ENCODE measurements around the gene MPHOSPH10. TPM values are rescaled to one million over a fixed set of nuclear protein-coding genes. Genes with fewer than 3 reads are reported as not detected.
"Not testable (repeated sequence)": the region's sequence is repeated elsewhere in the genome, so short reads cannot be mapped to it uniquely, and the experiment has no call there.

MPHOSPH10 gene
- total RNA-seq, 1 experiment from 2014 or later = 71.0 TPM

DNA sequence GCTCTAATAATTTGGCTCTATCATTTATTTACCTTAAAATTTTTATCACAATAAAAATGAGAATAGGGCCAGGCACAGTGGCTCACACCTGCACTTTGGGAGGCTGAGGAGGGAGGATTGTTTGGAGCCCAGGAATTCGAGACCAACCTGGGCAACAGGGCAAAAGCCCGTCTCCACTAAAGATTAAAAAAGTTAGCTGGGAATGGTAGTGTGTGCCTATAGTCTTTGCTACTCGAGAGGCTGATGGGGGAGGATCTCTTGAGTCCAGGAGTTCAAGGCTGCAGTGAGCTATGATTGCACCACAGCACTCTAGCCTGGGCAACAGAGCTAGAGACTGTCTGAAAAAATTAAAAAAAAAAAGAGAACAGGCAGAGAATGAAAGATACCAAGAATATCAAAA is 5.7 kb downstream of the MPHOSPH10 start:
- peaks cover 70% of the 10 kb centered on the region for H3K36me3 ChIP-seq
- H3K4me1 ChIP-seq = peaks cover 7% of the 10 kb centered on the region
- H3K27me3 ChIP-seq = no peaks in the 10 kb centered on the region
- no peak overlapping the region for H3K4me3 ChIP-seq
- no peaks in the 10 kb centered on the region for H3K9me3 ChIP-seq (replicated peaks)
- DNase-seq = no peak
- no peak overlapping the region for H3K27ac ChIP-seq

DNA sequence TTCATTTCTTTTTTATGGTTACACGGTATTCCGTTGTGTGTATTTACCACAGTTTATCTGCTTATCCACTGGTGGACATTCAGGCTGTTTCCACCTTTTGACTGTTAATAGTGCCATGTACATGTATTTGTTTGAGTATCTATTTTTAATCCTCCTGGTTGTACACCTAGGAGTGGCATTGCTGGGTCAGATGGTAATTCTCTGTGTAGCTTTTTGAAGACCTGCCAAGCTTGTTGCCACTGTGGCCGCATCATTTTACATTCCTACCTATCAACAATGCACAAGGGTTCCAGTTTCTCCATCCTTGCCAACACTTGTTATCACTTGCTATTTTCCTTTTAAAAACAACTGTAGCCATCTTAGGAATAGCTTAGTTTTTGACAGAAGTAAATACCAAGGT is 13.3 kb downstream of the MPHOSPH10 start:
- H3K36me3 ChIP-seq = peaks cover 86% of the 10 kb centered on the region

DNA sequence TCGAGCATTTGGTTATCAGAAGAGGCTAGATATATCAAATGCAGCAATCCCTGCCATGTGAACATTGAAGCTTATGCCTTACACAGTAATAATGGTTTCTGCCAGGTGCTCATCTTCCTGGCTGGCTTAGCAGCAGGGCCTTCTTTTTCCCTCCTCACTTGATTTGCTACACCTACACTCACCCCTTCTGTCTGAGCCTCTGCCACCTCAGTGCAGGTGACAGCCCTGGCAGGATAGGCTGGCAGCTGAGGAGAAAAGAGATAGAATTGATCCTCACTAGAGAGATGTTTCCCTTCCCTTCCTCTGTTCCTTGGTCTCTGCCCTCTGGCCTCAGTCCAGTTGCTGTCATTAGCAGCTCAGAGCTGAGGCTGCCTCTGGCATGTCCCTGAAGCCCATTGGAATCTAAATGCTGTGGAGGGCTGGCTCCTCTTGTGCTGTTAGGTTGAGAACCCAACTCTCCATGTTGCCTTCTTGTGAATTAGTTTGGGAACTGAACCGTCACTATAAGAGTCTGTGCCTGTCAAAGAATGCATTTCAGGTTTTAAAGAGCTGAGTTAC is 18.2 kb downstream of the MPHOSPH10 start:
- Histone ChIP-seq H3K9me3 (replicated peaks) (no peaks in the 10 kb centered on the region), H3K27ac (no peak overlapping the region), H3K27me3 (no peaks in the 10 kb centered on the region), H3K4me3 (no peak overlapping the region), H3K36me3 (peaks cover 64% of the 10 kb centered on the region), H3K4me1 (no peaks in the 10 kb centered on the region)
- DNase-seq = no peak

More for the DNA sequence above, 13.3 kb downstream of the MPHOSPH10 start:
- Histone ChIP-seq H3K4me3 (no peak overlapping the region), H3K27me3 (no peaks in the 10 kb centered on the region), H3K9me3 (replicated peaks) (no peaks in the 10 kb centered on the region), H3K4me1 (no peaks in the 10 kb centered on the region), H3K27ac (no peak overlapping the region)
- DNase-seq = no peak

DNA sequence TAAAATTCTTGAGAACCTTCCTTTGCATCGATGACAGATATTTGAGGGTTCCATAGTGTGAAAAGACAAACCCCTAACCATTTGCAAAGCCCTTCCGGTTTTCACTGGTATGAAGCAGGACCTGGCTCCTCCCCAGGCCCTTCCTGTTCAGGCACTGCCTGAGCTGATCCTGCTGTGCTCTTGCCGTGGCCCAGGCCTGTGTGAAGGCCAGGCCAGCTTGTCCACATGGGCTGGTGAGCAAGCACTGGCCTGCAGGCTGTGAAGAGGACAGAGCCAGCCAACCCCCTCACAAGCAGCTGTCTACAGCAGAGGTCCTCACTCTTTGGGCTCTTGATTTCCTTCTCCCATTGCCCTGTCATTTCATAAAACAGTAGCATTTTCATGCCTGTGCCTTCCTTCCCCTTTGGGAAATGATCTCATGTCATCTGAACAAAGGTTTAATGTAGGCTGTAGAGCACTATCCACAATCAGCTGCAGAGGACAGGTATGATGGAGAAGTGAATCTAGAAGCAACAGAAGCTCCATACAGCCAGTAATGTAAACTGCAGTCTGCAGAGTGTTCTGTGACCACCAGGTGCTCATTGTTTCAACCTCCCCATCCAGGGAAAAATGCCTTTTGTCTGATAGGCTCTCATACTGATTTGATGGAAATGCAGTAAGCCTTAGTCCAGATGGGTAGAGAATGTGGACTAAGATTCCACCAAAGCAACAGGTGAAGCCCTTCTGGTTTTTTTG is 19.8 kb downstream of the MPHOSPH10 start:
- no peak for DNase-seq
- H3K36me3 ChIP-seq = peaks cover 50% of the 10 kb centered on the region

DNA sequence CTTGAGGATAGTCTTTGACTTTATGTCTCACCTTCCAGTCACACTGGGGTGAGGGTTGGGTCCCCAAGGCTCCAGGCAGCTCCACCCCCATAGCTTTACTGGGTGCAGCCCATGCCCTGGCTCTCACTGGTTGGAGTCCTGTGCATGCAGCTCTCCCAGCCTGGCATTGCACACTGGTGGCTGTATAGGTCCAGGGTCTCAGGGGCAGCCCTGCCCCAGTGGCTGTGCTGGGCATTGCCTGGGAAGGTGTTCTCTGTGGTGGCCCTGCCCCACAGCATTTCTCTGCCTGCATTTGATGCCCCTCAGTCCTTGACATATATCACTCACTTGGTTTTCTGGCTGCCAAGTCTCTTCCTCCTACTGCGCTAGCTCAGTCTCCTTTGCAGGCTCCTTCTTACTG is 21.2 kb downstream of the MPHOSPH10 start:
- Histone ChIP-seq H3K27me3 (no peaks in the 10 kb centered on the region), H3K27ac (no peak overlapping the region), H3K36me3 (peaks cover 41% of the 10 kb centered on the region), H3K9me3 (replicated peaks) (no peaks in the 10 kb centered on the region), H3K4me1 (peaks cover 4% of the 10 kb centered on the region; the same call in 1 of the 2 replicates), H3K4me3 (no peak overlapping the region)
- no peak for DNase-seq

More for the DNA sequence above, 19.8 kb downstream of the MPHOSPH10 start:
- H3K27me3 ChIP-seq = no peaks in the 10 kb centered on the region
- no peak overlapping the region for H3K27ac ChIP-seq
- H3K4me3 ChIP-seq = no peak overlapping the region
- no peaks in the 10 kb centered on the region for H3K4me1 ChIP-seq
- H3K9me3 ChIP-seq (replicated peaks) = no peaks in the 10 kb centered on the region

DNA sequence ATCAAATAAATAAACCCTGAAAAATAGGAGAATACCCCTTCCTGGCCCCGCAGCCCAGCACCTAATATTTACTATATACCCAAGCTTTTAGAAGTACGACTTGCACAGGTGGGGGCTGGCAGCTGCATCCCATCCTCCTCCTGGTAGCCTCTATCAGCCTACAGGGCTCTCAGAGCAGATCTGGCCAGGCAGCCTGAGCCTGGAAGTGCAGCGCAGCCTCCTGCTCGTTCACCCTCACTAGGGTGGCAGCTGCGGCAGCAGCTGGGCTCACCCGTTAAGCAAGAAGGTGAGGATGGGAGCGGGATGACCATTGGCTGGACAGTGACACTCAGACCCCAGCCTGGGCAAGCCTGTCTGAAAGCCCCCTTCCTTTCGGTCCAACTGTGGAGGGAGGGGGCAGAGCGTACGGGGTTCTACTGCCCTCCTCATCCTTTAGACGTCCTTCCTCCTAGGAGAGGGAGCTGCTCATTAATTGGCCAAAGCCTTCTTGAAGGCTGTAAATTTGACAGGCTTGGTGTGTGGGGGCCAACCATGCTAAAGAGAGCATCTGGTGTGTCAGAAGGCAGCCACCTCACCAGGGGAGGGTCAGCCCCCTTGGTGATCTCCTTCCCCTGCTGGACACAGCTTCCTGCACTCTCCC is 23.3 kb downstream of the MPHOSPH10 start:
- Histone ChIP-seq H3K9me3 (replicated peaks) (no peaks in the 10 kb centered on the region), H3K27ac (no peak overlapping the region), H3K4me1 (peaks cover 4% of the 10 kb centered on the region; the same call in 1 of the 2 replicates), H3K36me3 (peaks cover 20% of the 10 kb centered on the region), H3K4me3 (no peak overlapping the region), H3K27me3 (no peaks in the 10 kb centered on the region)
- DNase-seq = peak; percentile 45 to 55

DNA sequence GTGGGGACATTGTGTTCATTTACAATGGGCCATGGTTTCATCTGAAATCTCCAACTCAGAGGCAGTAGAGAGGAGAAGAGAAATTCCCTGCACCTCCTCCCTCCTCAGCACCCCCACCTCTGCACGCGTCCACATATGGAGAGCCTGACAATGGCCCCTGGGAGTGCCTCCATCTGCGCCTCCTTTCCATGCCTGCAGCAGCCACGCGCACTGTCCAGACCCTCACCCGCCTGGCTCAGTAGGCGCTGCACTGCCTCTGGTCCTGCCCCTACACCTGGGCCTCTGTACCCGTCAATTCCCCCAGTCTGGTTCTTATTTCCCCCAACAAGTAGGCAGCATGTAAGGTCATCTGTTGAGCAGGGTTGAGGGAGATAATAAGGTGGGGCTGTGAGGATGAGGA is 23.8 kb downstream of the MPHOSPH10 start:
- no peak overlapping the region for H3K27ac ChIP-seq
- H3K36me3 ChIP-seq = peaks cover 14% of the 10 kb centered on the region
- peaks cover 4% of the 10 kb centered on the region; the same call in 1 of the 2 replicates for H3K4me1 ChIP-seq
- no peak for DNase-seq
- H3K27me3 ChIP-seq = no peaks in the 10 kb centered on the region
- H3K9me3 ChIP-seq (replicated peaks) = no peaks in the 10 kb centered on the region
- H3K4me3 ChIP-seq = no peak overlapping the region

DNA sequence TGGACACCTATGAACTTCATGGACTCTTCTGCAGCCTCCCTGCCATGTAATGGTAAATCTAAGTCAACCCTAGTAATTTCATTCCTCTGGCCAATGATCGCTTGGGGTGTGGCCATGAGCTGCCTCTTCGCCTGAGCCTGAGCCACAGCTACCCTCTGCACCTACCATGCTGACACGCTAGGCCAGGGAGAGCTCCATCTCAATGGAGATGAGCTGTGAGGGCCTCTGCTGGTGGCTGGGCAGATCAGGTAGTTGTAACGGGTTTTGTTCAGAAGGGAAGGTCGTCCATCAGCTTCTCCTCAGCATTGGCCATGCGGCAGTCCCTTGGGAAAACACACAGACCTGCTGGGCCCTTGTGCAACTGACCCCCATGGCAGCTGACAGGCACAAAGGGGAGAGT is 24.4 kb downstream of the MPHOSPH10 start:
- DNase-seq = no peak
- Histone ChIP-seq H3K27ac (no peak overlapping the region), H3K27me3 (no peaks in the 10 kb centered on the region), H3K9me3 (replicated peaks) (no peaks in the 10 kb centered on the region), H3K4me3 (no peak overlapping the region), H3K36me3 (peaks cover 9% of the 10 kb centered on the region), H3K4me1 (peaks cover 4% of the 10 kb centered on the region; the same call in 1 of the 2 replicates)

DNA sequence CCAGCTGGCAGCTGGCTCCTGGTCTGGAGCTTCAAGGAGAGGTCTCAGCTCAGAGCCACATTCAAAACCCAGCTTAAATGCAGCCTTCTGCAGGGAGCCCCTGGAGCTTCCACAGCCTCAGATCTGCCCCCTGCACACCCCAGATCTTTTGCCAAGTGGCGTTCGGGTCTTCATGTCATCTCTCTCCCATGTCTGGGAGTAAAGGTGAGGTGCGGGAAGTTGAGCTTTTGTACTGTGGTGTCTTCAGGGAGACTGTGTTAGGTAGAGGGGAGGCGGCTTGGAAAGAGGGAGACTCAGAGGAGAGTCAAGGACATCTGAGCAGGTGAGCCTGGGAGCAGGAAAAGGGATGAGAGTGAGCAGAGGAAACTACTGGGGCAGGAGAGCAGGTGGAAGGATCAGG is 25.4 kb downstream of the MPHOSPH10 start:
- H3K4me1 ChIP-seq = peaks cover 4% of the 10 kb centered on the region; the same call in 1 of the 2 replicates
- no peaks in the 10 kb centered on the region for H3K9me3 ChIP-seq (replicated peaks)
- H3K27me3 ChIP-seq = no peaks in the 10 kb centered on the region
- H3K4me3 ChIP-seq = no peak overlapping the region
- H3K36me3 ChIP-seq = no peaks in the 10 kb centered on the region; the same call in 1 of the 2 replicates
- H3K27ac ChIP-seq = no peak overlapping the region
- no peak for DNase-seq

DNA sequence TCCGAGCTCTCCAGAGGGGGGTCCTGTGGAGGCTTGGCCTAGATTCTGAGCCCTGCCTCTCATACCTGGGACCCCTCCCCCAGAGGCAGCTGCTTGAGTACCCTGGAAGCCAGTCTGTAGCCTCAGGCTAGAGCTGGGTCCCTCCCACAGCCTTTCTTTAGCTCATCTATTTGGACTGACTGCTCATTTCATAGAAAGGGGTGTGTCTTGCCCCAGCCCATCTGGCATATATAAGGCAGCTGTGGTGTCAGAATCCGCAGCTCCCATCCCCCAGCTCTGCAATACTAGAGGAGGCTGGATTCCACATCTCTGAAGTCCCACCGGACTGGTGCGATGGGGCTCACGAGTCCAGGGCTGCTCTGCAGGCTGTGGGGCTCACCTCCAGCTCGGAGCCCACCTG is 26.1 kb downstream of the MPHOSPH10 start:
- no peaks in the 10 kb centered on the region for H3K9me3 ChIP-seq (replicated peaks)
- peak overlapping the region; percentile 25 for H3K4me3 ChIP-seq
- H3K36me3 ChIP-seq = no peaks in the 10 kb centered on the region
- peaks cover 4% of the 10 kb centered on the region; the same call in 1 of the 2 replicates for H3K4me1 ChIP-seq
- H3K27ac ChIP-seq = no peak overlapping the region
- no peaks in the 10 kb centered on the region for H3K27me3 ChIP-seq
- DNase-seq = peak; percentile 87 to 91

DNA sequence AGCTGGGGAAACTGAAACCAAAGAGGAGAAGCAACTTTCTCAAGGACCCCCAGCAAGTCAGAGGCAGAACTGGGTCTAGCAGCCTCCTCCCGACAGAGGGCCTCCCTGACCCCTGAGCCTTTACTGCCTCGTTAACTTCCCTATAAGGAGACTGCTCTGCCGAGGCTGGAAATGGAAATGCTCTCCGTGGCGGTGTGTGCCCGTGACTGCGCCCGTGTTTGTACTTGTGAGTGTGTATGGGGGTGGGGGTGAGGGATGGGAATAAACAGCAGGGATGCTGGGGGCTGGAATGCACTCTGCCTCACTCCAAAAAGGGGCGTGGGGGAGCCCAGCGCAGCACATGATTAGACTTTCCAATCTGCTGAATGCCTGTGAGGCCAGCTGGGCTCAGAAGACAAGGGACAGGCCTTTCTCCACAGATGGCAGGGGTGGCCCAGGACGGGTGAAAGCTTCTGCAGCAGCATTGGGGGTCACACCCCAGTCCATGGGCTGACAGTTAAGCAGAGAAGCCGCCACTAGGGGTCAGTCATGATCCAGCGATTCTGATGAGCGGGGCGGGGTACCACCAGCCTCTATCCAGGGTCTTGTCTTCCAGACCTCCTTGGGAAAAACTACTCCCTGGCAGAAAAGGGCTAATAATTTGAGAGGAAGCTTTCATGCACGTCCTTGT is 26.8 kb downstream of the MPHOSPH10 start:
- H3K9me3 ChIP-seq (replicated peaks) = no peaks in the 10 kb centered on the region
- peaks cover 4% of the 10 kb centered on the region; the same call in 1 of the 2 replicates for H3K4me1 ChIP-seq
- no peaks in the 10 kb centered on the region for H3K27me3 ChIP-seq
- no peak overlapping the region for H3K27ac ChIP-seq
- H3K4me3 ChIP-seq = peak overlapping the region; percentile 25
- DNase-seq = peak; percentile 72 to 88
- no peaks in the 10 kb centered on the region for H3K36me3 ChIP-seq

DNA sequence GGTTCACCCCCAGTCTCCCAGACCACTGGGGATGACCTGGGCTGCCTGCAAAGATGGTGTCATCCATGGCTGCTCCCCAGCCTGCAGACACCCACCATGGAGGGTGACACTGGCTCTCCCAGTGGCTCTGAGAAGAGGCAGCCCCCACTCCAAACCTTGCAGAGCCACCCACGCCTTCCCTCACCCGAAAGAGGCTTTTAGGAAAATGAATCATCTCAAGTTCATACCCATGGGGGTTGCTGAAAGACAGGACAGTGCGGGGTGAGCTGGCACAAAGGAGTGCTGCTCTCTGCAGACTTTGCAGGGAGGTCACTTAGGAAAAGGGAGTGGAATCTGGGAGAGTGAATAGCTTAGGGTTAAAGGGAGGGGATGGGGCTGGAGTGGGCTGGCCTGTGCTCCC is 36.4 kb downstream of the MPHOSPH10 start:
- Histone ChIP-seq H3K4me1 (no peaks in the 10 kb centered on the region), H3K27me3 (no peaks in the 10 kb centered on the region; the same call in 1 of the 2 replicates), H3K9me3 (replicated peaks) (no peaks in the 10 kb centered on the region; the same call in 1 of the 2 replicates), H3K36me3 (no peaks in the 10 kb centered on the region), H3K27ac (no peak overlapping the region), H3K4me3 (no peak overlapping the region)
- no peak for DNase-seq

DNA sequence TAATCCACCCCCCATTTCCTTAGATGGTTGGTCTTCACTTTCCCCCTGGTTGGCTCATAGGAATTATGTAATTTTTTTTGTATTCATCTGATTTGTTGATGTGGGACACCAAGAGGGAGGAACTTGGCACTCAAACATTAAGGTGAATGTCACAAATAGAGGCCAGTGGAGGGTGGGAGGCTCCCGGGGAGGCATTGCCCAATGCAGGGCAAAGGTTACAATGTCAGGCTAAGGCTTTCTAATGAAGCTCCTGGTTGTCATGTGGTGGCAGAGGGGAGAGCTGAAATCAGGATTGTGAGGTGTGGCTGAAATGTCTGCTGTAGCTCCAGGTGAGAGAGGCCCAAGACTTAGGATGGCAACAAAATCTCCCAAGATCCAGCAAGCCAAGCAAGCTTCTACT is 42.7 kb downstream of the MPHOSPH10 start:
- no peak for DNase-seq
- Histone ChIP-seq H3K27me3 (no peaks in the 10 kb centered on the region; the same call in 1 of the 2 replicates), H3K4me3 (no peak overlapping the region)

DNA sequence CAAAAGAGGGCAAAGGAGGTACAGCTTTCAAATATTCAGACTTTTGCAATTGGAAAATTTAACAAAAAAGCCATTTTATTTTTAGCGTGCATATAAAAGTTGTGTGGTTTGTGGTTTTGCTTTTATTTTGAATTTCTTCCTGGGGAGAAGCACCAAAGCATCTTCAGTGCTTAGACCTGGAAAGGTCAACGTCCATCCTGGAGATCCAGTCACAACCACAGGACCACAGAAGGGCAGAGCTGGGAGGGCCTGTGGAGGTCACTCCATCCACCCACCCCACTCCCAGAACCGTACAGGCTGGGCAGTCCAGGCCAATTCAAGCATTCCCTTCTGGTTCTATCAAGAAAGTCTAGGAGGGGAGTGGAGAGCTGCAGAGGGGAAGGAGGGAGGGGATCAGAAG is 43.8 kb downstream of the MPHOSPH10 start:
- Histone ChIP-seq H3K4me1 (no peaks in the 10 kb centered on the region), H3K36me3 (no peaks in the 10 kb centered on the region), H3K9me3 (replicated peaks) (no peaks in the 10 kb centered on the region; the same call in 1 of the 2 replicates), H3K27ac (no peak overlapping the region), H3K27me3 (no peaks in the 10 kb centered on the region; the same call in 1 of the 2 replicates), H3K4me3 (no peak overlapping the region)
- DNase-seq = no peak

More for the DNA sequence above, 42.7 kb downstream of the MPHOSPH10 start:
- no peaks in the 10 kb centered on the region for H3K36me3 ChIP-seq
- H3K4me1 ChIP-seq = no peaks in the 10 kb centered on the region
- H3K27ac ChIP-seq = no peak overlapping the region
- no peaks in the 10 kb centered on the region; the same call in 1 of the 2 replicates for H3K9me3 ChIP-seq (replicated peaks)

DNA sequence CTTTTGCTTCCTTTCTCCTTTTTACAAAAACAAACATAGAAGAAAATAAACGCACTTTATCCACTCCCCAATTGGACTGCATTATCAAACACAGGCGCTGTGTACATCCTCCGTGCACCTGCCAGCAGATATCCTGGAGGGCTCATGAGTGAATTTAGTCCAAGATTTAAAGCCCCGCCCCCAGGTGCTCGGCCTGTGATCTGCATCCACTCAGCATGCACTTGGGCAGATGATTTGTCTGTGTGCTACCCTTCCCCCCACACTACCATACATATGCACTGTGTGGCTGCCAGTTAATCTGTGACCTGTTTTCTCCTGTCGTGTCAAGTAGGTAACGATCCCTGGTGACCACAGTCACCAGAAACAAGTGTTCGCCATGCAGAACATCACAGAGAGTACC is 48.4 kb downstream of the MPHOSPH10 start:
- H3K4me3 ChIP-seq; H3K27ac ChIP-seq; H3K36me3 ChIP-seq; H3K27me3 ChIP-seq; DNase-seq; H3K4me1 ChIP-seq; H3K9me3 ChIP-seq (replicated peaks): not testable (repeated sequence)
